Activated CD8-positive, alpha-beta memory T cell treated with anti-CD3 and anti-CD28 coated beads for 36 hours (primary cell): ENCODE data around the gene MGAT4A. TPM values are rescaled to one million over a fixed set of nuclear protein-coding genes. Genes with fewer than 3 reads are reported as not detected.

Source experiments
- CTCF ChIA-PET: fragments of 350-600 bp; sonication (Branson Sonifier 250); formaldehyde crosslinking; loops from one replicate; lab custom pipeline; 2021; ENCODE audit warnings: antibody characterized with exemption; lab: Charles Lee
- POLR2A ChIA-PET: fragments of 350-600 bp; sonication (Branson Sonifier 250); formaldehyde crosslinking; loops from one replicate; lab custom pipeline; 2021; ENCODE audit warnings: antibody characterized with exemption; lab: Charles Lee
- total RNA-seq, 2 experiments: library from RNA; stranded (reverse); gene quantifications; one replicate each; pipeline ENCODE4 v1.2.3, GENCODE V29; 2021

Gene MGAT4A
- total RNA-seq, 2 experiments from 2014 or later, result 45.2 to 48.7 TPM

DNA sequence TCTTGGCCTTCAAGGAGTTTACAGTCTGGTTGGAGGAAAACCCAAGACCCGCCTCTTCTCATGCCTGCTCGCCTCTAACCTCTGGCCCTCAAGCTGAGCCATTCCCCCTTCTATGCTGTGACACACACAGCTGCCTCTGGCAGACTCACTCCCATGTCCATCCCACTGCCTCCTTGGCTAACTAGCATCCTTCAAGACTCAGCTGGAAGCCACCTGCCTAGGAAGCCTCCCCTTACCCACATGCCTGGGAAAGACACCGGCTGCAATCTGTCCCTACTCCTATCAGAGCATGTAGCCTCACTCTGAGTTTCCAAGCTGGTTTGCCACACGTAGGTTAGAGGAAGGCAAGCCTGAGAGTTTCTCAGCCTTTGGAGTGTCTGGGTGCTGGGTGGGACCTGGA is 6.9 kb upstream of the MGAT4A start:
- ChIA-PET POLR2A (interaction anchor here (0.8 to 1.1 kb wide), 2 partner anchors 20 to 34 kb away, joined by 3 to 4 read pairs; no protein-coding TSS in a partner anchor), CTCF (interaction anchor here (1.0 to 1.4 kb wide), 2 partner anchors 46 to 88 kb away, joined by 3 to 5 read pairs; no protein-coding TSS in a partner anchor)

GRCh38 chr2:98736464-98736889 is 5.5 kb upstream of the MGAT4A start:
- CTCF ChIA-PET, result interaction anchor here (1.0 kb wide), 1 partner anchor 87 kb away, joined by 3 read pairs; no protein-coding TSS in a partner anchor
- POLR2A ChIA-PET, result no interaction called here

GRCh38 chr2:98734823-98735260 is 3.9 kb upstream of the MGAT4A start:
- POLR2A ChIA-PET, result no interaction called here
- CTCF ChIA-PET, result interaction anchor here (0.7 to 1.3 kb wide), 3 partner anchors 36 to 284 kb away, joined by 3 to 4 read pairs (median 3); no protein-coding TSS in a partner anchor

- CTCF ChIA-PET, result interaction anchor here (0.7 to 1.3 kb wide), 3 partner anchors 73 to 99 kb away, joined by 4 to 6 read pairs (median 5); no protein-coding TSS in a partner anchor
- POLR2A ChIA-PET, result interaction anchor here (0.6 kb wide), 1 partner anchor 74 kb away, joined by 11 read pairs; no protein-coding TSS in a partner anchor
Observed at GRCh38 chr2:98734162-98734561, 3.2 kb upstream of the MGAT4A start.

GRCh38 chr2:98732430-98733051 is 1.6 kb upstream of the MGAT4A start:
- ChIA-PET POLR2A (interaction anchor here (1.0 to 3.2 kb wide), 5 partner anchors 10 to 76 kb away, joined by 3 to 11 read pairs (median 5); no protein-coding TSS in a partner anchor), CTCF (interaction anchor here (0.9 to 3.5 kb wide), 5 partner anchors 70 to 104 kb away, joined by 3 to 16 read pairs (median 4); no protein-coding TSS in a partner anchor)

DNA sequence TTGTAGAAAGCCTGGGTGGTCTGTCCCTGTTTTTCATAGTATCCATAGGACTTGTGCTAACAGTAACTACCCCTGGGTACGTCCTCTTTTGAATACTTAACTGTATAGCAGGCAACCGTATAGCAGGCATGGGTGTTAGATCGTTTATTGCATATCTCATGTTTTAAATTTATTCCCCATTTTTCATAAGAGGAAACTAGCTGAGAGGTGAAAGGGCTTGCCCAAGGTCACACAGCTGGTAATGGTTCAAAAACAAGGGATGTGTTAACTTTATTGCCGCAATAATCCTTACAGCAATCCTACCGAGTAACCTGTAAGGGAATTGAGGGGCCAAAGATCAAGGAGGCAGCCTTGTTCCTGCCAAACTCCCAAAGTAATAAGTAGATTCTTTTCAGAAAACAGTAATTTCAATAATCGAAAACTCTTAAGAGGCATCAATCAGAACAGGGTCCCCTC is 990 bp upstream of the MGAT4A start:
- CTCF ChIA-PET, result interaction anchor here (1.5 to 3.5 kb wide), 3 partner anchors 69 to 104 kb away, joined by 4 to 16 read pairs (median 4); no protein-coding TSS in a partner anchor
- POLR2A ChIA-PET, result interaction anchor here (1.0 to 3.2 kb wide), 7 partner anchors 9 to 76 kb away, joined by 3 to 17 read pairs (median 5); no protein-coding TSS in a partner anchor

DNA sequence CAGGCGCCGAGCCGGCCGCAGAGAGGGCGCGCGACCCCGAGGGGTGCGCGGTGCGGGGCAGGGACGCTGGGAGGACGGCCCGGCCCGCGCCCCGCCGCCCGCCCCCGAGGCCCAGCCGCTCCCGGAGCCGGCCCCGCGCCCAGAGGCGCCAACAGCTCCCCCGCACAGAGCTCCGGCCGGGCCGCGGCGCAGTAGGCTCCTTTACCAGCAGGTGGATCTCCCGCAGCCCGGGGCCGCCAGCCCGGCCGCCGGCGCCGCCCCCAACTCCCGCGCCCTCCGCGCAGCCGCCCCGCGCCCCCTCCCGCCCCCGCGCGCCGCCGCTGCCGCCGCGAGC is 258 bp downstream of the MGAT4A start:
- ChIA-PET POLR2A (interaction anchor here (0.6 to 3.2 kb wide), 11 partner anchors 13 to 1068 kb away, joined by 3 to 17 read pairs (median 4); no protein-coding TSS in a partner anchor), CTCF (interaction anchor here (1.0 to 3.5 kb wide), 9 partner anchors 11 to 106 kb away, joined by 3 to 16 read pairs (median 4); no protein-coding TSS in a partner anchor)

- ChIA-PET CTCF (interaction anchor here (1.0 to 3.5 kb wide), 10 partner anchors 11 to 106 kb away, joined by 3 to 16 read pairs (median 4); no protein-coding TSS in a partner anchor), POLR2A (interaction anchor here (0.6 to 3.2 kb wide), 10 partner anchors 18 to 122 kb away, joined by 3 to 17 read pairs (median 7); no protein-coding TSS in a partner anchor)
Observed at GRCh38 chr2:98730053-98730706, 752 bp downstream of the MGAT4A start.

- CTCF ChIA-PET, result interaction anchor here (1.0 to 3.5 kb wide), 10 partner anchors 10 to 107 kb away, joined by 3 to 16 read pairs (median 4); no protein-coding TSS in a partner anchor
Observed at GRCh38 chr2:98729652-98730051, 1.3 kb downstream of the MGAT4A start.

DNA sequence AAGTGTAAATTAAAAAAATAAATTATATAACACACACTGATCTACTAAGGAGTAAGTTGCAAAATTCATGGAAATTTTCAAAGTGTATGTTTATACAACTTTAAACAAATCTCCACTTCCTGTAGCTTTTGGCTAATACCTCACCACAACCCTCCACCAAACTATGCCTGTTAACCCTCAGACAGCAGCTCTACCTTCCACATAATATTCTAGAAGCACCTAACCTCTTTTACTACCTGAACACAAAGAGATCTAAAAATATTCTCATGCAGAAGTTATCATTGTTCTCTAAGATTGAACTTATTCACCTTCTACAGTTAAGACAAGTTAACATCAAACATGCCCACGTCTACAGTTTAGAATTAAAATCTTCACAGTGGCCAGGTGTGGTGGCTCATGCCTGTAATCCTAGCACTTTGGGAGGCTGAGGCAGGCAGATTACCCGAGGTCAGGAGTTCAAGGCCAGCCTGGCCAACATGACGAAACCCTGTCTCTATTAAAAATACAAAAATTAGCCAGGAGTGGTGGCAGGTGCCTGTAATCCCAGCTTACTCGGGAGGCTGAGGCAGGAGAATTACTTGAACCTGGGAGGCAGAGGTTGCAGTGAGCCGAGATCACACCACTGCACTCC is 2.7 kb downstream of the MGAT4A start:
- CTCF ChIA-PET, result interaction anchor here (0.6 to 0.9 kb wide), 2 partner anchors 16 to 157 kb away, joined by 3 read pairs; no protein-coding TSS in a partner anchor
- POLR2A ChIA-PET, result interaction anchor here (0.6 to 1.5 kb wide), 4 partner anchors 66 to 177 kb away, joined by 3 to 4 read pairs (median 3); no protein-coding TSS in a partner anchor

More at GRCh38 chr2:98729652-98730051, 1.3 kb downstream of the MGAT4A start:
- POLR2A ChIA-PET, result interaction anchor here (0.6 to 3.2 kb wide), 8 partner anchors 17 to 122 kb away, joined by 3 to 17 read pairs (median 8); no protein-coding TSS in a partner anchor

DNA sequence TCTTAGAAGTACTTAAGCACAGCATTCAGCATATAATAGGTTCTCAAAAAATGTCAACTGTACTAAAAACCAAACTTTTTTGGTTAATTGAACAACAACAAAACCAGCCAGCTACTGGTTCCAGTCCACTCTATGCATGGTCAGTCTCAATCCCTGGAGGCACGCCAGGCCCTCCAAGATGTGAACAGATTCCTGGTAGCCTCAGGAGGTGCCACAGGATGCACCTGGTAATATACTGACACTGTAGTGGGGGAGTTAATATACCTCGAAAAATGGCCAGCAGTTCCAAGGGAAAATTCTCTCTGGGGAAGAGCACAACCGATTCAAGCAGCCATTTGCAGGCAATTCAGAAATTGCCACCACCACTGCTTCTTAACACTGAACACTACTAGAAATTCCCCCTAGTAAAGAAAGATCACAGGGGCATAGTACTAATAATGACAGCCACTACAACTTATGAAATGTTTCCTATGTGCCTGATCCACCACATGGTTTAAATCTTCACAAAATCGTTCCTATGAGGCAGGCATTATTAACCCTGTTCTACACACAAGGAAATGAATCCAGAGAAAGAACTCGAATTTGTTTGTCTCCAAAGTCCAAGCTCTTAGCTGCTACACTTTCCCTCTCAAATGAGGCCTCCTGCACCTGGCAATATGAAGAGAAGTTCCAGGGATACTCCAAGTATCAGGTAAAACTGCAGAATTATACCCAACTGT is 3.4 kb downstream of the MGAT4A start:
- CTCF ChIA-PET, result interaction anchor here (0.5 to 1.5 kb wide), 3 partner anchors 35 to 63 kb away, joined by 3 read pairs; no protein-coding TSS in a partner anchor
- POLR2A ChIA-PET, result interaction anchor here (1.1 kb wide), 1 partner anchor 65 kb away, joined by 3 read pairs; no protein-coding TSS in a partner anchor

DNA sequence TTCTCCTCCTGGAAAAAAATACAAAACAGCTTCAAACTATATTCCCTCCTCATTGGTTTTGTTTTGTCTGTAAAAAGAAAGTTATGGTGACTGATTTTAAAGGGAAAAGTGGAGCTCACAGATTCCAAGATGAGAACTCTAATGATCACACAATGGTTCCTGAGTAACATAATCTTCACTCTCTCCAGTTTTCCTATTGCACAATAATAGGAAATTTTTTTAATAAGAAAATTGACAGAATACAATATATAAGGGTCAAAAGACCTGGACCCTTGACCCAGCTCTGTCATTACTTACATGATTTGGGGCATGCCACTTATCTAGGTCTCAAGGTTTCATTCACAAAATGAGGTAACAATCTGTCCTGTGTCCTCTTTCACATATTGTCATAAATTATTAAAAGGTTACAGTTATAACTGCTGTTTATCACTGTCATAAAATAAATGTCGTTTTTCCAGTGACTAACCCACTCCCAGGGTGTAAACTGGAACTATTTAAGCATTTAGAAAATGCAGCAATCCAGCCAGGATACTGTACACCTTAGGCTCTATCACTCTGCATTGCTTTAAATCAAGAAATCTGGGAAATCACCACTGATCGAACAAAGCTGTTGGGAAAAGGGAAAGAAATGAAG is 4.1 kb downstream of the MGAT4A start:
- ChIA-PET POLR2A (no interaction called here), CTCF (interaction anchor here (0.5 to 1.5 kb wide), 3 partner anchors 35 to 63 kb away, joined by 3 read pairs; no protein-coding TSS in a partner anchor)

- POLR2A ChIA-PET, result no interaction called here
- CTCF ChIA-PET, result interaction anchor here (1.1 to 1.5 kb wide), 2 partner anchors 34 to 36 kb away, joined by 3 read pairs; no protein-coding TSS in a partner anchor
Observed at GRCh38 chr2:98726205-98726604, 4.7 kb downstream of the MGAT4A start.

GRCh38 chr2:98720286-98720685 is 10.6 kb downstream of the MGAT4A start:
- ChIA-PET CTCF (interaction anchor here (1.0 to 1.5 kb wide), 3 partner anchors 10 to 22 kb away, joined by 3 to 4 read pairs (median 3); partner anchors contain the start of gene MGAT4A), POLR2A (no interaction called here)

- ChIA-PET CTCF (interaction anchor here (1.6 kb wide), 1 partner anchor 83 kb away, joined by 3 read pairs; no protein-coding TSS in a partner anchor), POLR2A (interaction anchor here (0.9 kb wide), 1 partner anchor 14 kb away, joined by 3 read pairs; the partner anchor contains the start of gene MGAT4A)
Observed at GRCh38 chr2:98717621-98718020, 13.3 kb downstream of the MGAT4A start.

GRCh38 chr2:98716786-98717185 is 14.1 kb downstream of the MGAT4A start:
- ChIA-PET POLR2A (no interaction called here), CTCF (interaction anchor here (0.7 kb wide), 1 partner anchor 10 kb away, joined by 3 read pairs; no protein-coding TSS in a partner anchor)
